MM.1S (cell line): ENCODE data around the gene FMN1.

Experiments used
- DNase-seq: peaks from one replicate; pipeline ENCODE4 v3.0.0-alpha.2; 2015
- H2AFZ ChIP-seq: fragments of 300-600 bp; sonication (generic); 2 replicates; pipeline ENCODE4 v1.6.0; 2016; ENCODE audit warnings: antibody characterized with exemption, low read length
- H3F3A ChIP-seq: fragments of 300-600 bp; sonication (generic); 2 replicates; pipeline ENCODE4 v1.6.1; 2016; ENCODE audit warnings: mild to moderate bottlenecking, antibody characterized with exemption, low read length, moderate library complexity, mixed read lengths; ENCODE audit not compliant: insufficient read depth
- H3K27ac ChIP-seq: fragments of 300-600 bp; sonication (generic); 2 replicates; pipeline ENCODE4 v1.5.1; 2016; ENCODE audit warnings: mild to moderate bottlenecking, low read length
- H3K27me3 ChIP-seq: fragments of 300-600 bp; sonication (generic); replicated peaks from 2 replicates; pipeline ENCODE4 v1.6.0; 2016; ENCODE audit warnings: low read length; ENCODE audit not compliant: insufficient read depth
- H3K36me3 ChIP-seq: fragments of 300-600 bp; sonication (generic); replicated peaks from 2 replicates; pipeline ENCODE4 v1.6.1; 2016; ENCODE audit warnings: mild to moderate bottlenecking, low read length, mixed read lengths; ENCODE audit not compliant: insufficient read depth
- H3K4me1 ChIP-seq: fragments of 300-600 bp; sonication (generic); 2 replicates; pipeline ENCODE4 v1.6.1; 2016; ENCODE audit warnings: low read length, mixed read lengths
- H3K4me2 ChIP-seq: fragments of 300-600 bp; sonication (generic); 2 replicates; pipeline ENCODE4 v1.6.0; 2016; ENCODE audit warnings: low read depth, low read length
- H3K4me3 ChIP-seq: fragments of 300-600 bp; sonication (generic); 2 replicates; pipeline ENCODE4 v1.5.1; 2016; ENCODE audit warnings: low read length, mixed read lengths
- H3K79me2 ChIP-seq: fragments of 300-600 bp; sonication (generic); 2 replicates; pipeline ENCODE4 v1.6.1; 2016; ENCODE audit warnings: mixed run types, low read length, mixed read lengths
- H3K9ac ChIP-seq: fragments of 300-600 bp; sonication (generic); 2 replicates; pipeline ENCODE4 v1.6.1; 2016; ENCODE audit warnings: low read length, mixed read lengths
- H3K9me2 ChIP-seq: fragments of 300-600 bp; sonication (generic); replicated peaks from 2 replicates; pipeline ENCODE4 v1.6.1; 2016; ENCODE audit warnings: mild to moderate bottlenecking, low read length, mixed read lengths; ENCODE audit not compliant: insufficient read depth
- H3K9me3 ChIP-seq: fragments of 300-600 bp; sonication (generic); replicated peaks from 2 replicates; pipeline ENCODE4 v1.6.1; 2016; ENCODE audit warnings: mild to moderate bottlenecking, low read length, mixed read lengths; ENCODE audit not compliant: insufficient read depth
- H4K20me1 ChIP-seq: fragments of 300-600 bp; sonication (generic); 2 replicates; pipeline ENCODE4 v1.6.1; 2016; ENCODE audit warnings: mild to moderate bottlenecking, low read length, moderate library complexity, mixed read lengths; ENCODE audit not compliant: insufficient read depth
- EZH2 ChIP-seq: fragments of 300-600 bp; sonication (generic); optimal IDR thresholded peaks from 2 replicates; pipeline ENCODE3; 2017; ENCODE audit warnings: low read depth, mild to moderate bottlenecking, antibody characterized with exemption, low read length, mixed read lengths
- EZH2phosphoT487 ChIP-seq: fragments of 300-600 bp; sonication (generic); IDR thresholded peaks from 2 replicates; pipeline ENCODE4 v1.6.1; 2018; ENCODE audit warnings: antibody characterized with exemption, low read length
- TF ChIP-seq, protein P1 (sequence below): fragments of 300-600 bp; sonication (generic); IDR thresholded peaks from 2 replicates; pipeline ENCODE4 v1.5.1; 2016; ENCODE audit warnings: antibody characterized with exemption, low read length, mixed read lengths

The FMN1 gene

DNA sequence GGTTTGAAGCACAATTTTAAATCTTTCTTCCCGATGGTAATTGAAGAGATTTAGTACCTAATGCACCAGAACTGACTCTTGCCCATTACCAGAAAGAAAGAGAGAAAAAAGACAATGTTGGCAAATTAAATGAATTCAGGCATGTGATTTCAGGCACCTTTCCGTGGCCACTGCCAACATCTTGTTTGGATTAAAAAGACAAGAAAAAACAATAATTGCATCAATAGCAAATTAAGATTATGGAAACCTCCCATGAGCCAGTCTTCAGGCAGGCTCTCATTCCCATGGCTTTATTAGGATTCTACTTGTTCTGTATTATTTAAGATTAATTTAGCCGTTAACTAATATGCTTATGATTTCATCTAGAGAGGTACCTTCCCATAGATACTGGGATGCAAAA, 283.7 kb downstream of the FMN1 start:
- H3K4me2 ChIP-seq = no peak overlapping the region
- H3K4me1 ChIP-seq = peaks cover 30% of the 10 kb centered on the region
- no peaks in the 10 kb centered on the region for H4K20me1 ChIP-seq
- no peak overlapping the region for H3K4me3 ChIP-seq
- no peak for TF ChIP-seq EZH2
- TF ChIP-seq, protein P1, sequence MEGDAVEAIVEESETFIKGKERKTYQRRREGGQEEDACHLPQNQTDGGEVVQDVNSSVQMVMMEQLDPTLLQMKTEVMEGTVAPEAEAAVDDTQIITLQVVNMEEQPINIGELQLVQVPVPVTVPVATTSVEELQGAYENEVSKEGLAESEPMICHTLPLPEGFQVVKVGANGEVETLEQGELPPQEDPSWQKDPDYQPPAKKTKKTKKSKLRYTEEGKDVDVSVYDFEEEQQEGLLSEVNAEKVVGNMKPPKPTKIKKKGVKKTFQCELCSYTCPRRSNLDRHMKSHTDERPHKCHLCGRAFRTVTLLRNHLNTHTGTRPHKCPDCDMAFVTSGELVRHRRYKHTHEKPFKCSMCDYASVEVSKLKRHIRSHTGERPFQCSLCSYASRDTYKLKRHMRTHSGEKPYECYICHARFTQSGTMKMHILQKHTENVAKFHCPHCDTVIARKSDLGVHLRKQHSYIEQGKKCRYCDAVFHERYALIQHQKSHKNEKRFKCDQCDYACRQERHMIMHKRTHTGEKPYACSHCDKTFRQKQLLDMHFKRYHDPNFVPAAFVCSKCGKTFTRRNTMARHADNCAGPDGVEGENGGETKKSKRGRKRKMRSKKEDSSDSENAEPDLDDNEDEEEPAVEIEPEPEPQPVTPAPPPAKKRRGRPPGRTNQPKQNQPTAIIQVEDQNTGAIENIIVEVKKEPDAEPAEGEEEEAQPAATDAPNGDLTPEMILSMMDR = no peak
- no peak for TF ChIP-seq EZH2phosphoT487
- H3K9me3 ChIP-seq = no peaks in the 10 kb centered on the region
- no peak overlapping the region for H3K27ac ChIP-seq
- 0 out of 2 replicates have a peak, but pooled peaks cover 5% of the 10 kb centered on the region for H3K79me2 ChIP-seq
- no peaks in the 10 kb centered on the region for H3K27me3 ChIP-seq
- H3F3A ChIP-seq = peaks cover 11% of the 10 kb centered on the region; the same call in 1 of the 2 replicates
- DNase-seq = no peak
- H3K9me2 ChIP-seq = no peaks in the 10 kb centered on the region
- H2AFZ ChIP-seq = no peak overlapping the region
- H3K36me3 ChIP-seq = no peaks in the 10 kb centered on the region
- H3K9ac ChIP-seq = no peak overlapping the region

DNA sequence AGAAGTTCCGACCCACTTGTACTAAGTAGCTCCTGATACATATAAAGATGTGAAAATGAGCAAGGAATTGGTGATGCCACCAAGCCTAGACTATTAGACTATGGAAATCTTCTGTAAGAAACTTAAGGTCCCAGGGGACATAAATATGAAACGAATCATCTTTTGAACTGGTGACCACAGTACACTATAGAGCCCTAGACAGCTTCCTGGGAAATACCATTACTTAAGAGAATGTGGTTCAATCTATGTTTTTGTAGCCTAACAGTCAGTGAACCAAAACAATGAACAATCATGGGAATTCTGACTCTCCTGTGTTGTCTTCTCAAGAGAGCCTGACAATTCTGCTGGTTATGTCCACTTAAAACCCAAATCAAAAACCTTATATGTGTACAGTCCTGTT, 285.1 kb downstream of the FMN1 start:
- no peaks in the 10 kb centered on the region for H4K20me1 ChIP-seq
- H3K4me1 ChIP-seq = peaks cover 30% of the 10 kb centered on the region
- H3K79me2 ChIP-seq = 0 out of 2 replicates have a peak, but pooled peaks cover 5% of the 10 kb centered on the region
- peaks cover 11% of the 10 kb centered on the region; the same call in 1 of the 2 replicates for H3F3A ChIP-seq
- H3K9ac ChIP-seq = no peak overlapping the region
- no peak overlapping the region for H2AFZ ChIP-seq
- H3K4me2 ChIP-seq = peak overlapping the region; percentile 50; the same call in 1 of the 2 replicates
- no peak for DNase-seq
- no peak for TF ChIP-seq EZH2
- TF ChIP-seq, protein P1 = no peak
- TF ChIP-seq EZH2phosphoT487 = no peak
- no peaks in the 10 kb centered on the region for H3K9me3 ChIP-seq
- H3K27me3 ChIP-seq = no peaks in the 10 kb centered on the region
- no peaks in the 10 kb centered on the region for H3K9me2 ChIP-seq
- no peak overlapping the region for H3K4me3 ChIP-seq
- peak overlapping the region; percentile 59; the same call in 1 of the 2 replicates for H3K27ac ChIP-seq
- no peaks in the 10 kb centered on the region for H3K36me3 ChIP-seq

DNA sequence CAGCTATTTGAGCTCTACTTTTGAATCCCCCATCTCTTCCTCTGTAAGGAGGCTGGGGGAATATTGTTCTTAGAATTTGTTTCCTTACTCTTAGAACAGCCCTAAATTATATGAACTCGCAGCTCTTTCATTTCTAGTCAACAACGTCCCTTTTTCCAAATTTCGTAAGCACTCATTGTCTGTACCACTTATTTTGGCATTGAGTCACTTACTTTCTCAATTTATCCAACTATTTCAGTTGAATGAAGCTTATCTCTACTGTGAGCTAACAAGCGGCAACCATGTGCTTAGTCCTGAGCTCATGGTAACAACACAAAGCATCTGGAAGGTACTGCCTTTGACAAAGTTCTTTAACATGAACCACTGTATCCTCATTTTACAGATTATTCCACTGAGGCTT, 285.6 kb downstream of the FMN1 start:
- H3K4me1 ChIP-seq = peaks cover 30% of the 10 kb centered on the region
- H3K36me3 ChIP-seq = no peaks in the 10 kb centered on the region
- H3K27me3 ChIP-seq = no peaks in the 10 kb centered on the region
- peak overlapping the region; percentile 59; the same call in 1 of the 2 replicates for H3K27ac ChIP-seq
- no peak overlapping the region for H3K4me3 ChIP-seq
- no peaks in the 10 kb centered on the region for H4K20me1 ChIP-seq
- peaks cover 11% of the 10 kb centered on the region; the same call in 1 of the 2 replicates for H3F3A ChIP-seq
- H2AFZ ChIP-seq = no peak overlapping the region
- peak overlapping the region; percentile 50 for H3K4me2 ChIP-seq
- H3K9me2 ChIP-seq = no peaks in the 10 kb centered on the region
- TF ChIP-seq EZH2 = no peak
- TF ChIP-seq, protein P1 = no peak
- TF ChIP-seq EZH2phosphoT487 = no peak
- H3K9ac ChIP-seq = no peak overlapping the region
- no peaks in the 10 kb centered on the region for H3K9me3 ChIP-seq
- DNase-seq = no peak
- H3K79me2 ChIP-seq = 0 out of 2 replicates have a peak, but pooled peaks cover 5% of the 10 kb centered on the region
